HL-60 (cell line): ENCODE data around the gene CACNG4.

ENCODE experiments used
- DNase-seq, 2 experiments: peaks; one replicate each; pipeline ENCODE4 v3.0.0-alpha.2; 2010 to 2020; ENCODE audit warnings: low read depth in 1 of 2, low spot score in 1 of 2
- H3K27ac ChIP-seq: fragments of 250-450 bp; sonication (Bioruptor Pico); replicated peaks from 2 replicates; pipeline ENCODE4 v1.5.1; 2020; ENCODE audit warnings: mild to moderate bottlenecking, moderate library complexity
- H3K27me3 ChIP-seq: fragments of 250-450 bp; sonication (Bioruptor Pico); 2 replicates; pipeline ENCODE4 v1.5.1; 2021; ENCODE audit warnings: mild to moderate bottlenecking, moderate library complexity; ENCODE audit not compliant: insufficient read depth, poor library complexity, severe bottlenecking
- H3K4me3 ChIP-seq: replicated peaks from 2 replicates; pipeline ENCODE4 v1.5.1; 2011; ENCODE audit warnings: mild to moderate bottlenecking, control low read depth, low read length; ENCODE audit not compliant: insufficient read depth
- CTCF ChIP-seq: IDR thresholded peaks from one replicate; pipeline ENCODE4 v1.5.1; 2011; ENCODE audit warnings: low read length, control low read depth, inconsistent platforms; ENCODE audit not compliant: insufficient read depth
- GABPA ChIP-seq: IDR thresholded peaks from 2 replicates; pipeline ENCODE4 v1.6.1; 2012; ENCODE audit warnings: low read depth
- POLR2AphosphoS5 ChIP-seq: IDR thresholded peaks from 2 replicates; pipeline ENCODE4 v1.6.1; 2012; ENCODE audit warnings: low read depth
- REST ChIP-seq: IDR thresholded peaks from 2 replicates; pipeline ENCODE4 v1.6.1; 2012; ENCODE audit warnings: low read depth; ENCODE audit not compliant: insufficient replicate concordance
- SPI1 ChIP-seq: IDR thresholded peaks from 2 replicates; pipeline ENCODE4 v1.6.1; 2012; ENCODE audit warnings: low read depth, mild to moderate bottlenecking, borderline replicate concordance

CACNG4 gene

GRCh38 chr17:66939461-66940114, 24.9 kb upstream of the CACNG4 start:
- no peak for DNase-seq
- no peak overlapping the region for H3K27ac ChIP-seq
- TF ChIP-seq SPI1: no peak
- TF ChIP-seq CTCF: no peak
- TF ChIP-seq POLR2AphosphoS5: no peak
- no peak for TF ChIP-seq GABPA
- TF ChIP-seq REST: no peak
- H3K27me3 ChIP-seq: peaks cover 13% of the 10 kb centered on the region
- H3K4me3 ChIP-seq: no peak overlapping the region

GRCh38 chr17:66941249-66941648, 23.3 kb upstream of the CACNG4 start:
- Histone ChIP-seq H3K27me3 (peaks cover 26% of the 10 kb centered on the region), H3K4me3 (no peak overlapping the region), H3K27ac (no peak overlapping the region)
- TF ChIP-seq POLR2AphosphoS5: no peak
- TF ChIP-seq GABPA: no peak
- TF ChIP-seq CTCF: no peak
- TF ChIP-seq REST: no peak
- no peak for TF ChIP-seq SPI1
- DNase-seq: no peak

GRCh38 chr17:66941773-66942450, 22.6 kb upstream of the CACNG4 start:
- Histone ChIP-seq H3K27ac (no peak overlapping the region), H3K4me3 (no peak overlapping the region), H3K27me3 (peaks cover 31% of the 10 kb centered on the region)
- no peak for TF ChIP-seq SPI1
- DNase-seq: no peak

- H3K27me3 ChIP-seq: peaks cover 31% of the 10 kb centered on the region
- no peak overlapping the region for H3K27ac ChIP-seq
- no peak overlapping the region for H3K4me3 ChIP-seq
- TF ChIP-seq CTCF (no peak), GABPA (no peak), SPI1 (no peak), POLR2AphosphoS5 (no peak), REST (no peak)
- DNase-seq: no peak
Measured at GRCh38 chr17:66942451-66943264, 21.8 kb upstream of the CACNG4 start.
